Left colon (tissue), 2 donors: Measurements from ENCODE around the gene TRIO. TPM values are rescaled to one million over a fixed set of nuclear protein-coding genes. Genes with fewer than 3 reads are reported as not detected.
A peak's percentile ranks its signal among the peaks of the same experiment; 100 is the strongest.

Source experiments
- ATAC-seq: fragments of 200-7000 bp; cut with Tn5 transposase; one replicate; pipeline ENCODE4 v1.9.1; 2020; ENCODE audit warnings: mild to moderate bottlenecking, moderate library complexity
- DNase-seq, 2 donors: peaks; one replicate each; pipeline ENCODE4 v3.0.0-alpha.2; 2020
- intact Hi-C, 2 donors: fragments of 100-400 bp; cut with DNase I in 1 of 2; cut with micrococcal nuclease in 1 of 2; formaldehyde crosslinking; loops; one replicate each; pipeline versions ENCODE4 v1.11.2 to v1.14.0; 2022; cut with DNase I, micrococcal nuclease
- total RNA-seq, 2 donors: library from RNA; stranded (reverse); fragmentation: NEBNext Ultra II Directional; extraction: Animal tissue kit (Norgen Biotek cat#: 25700); gene quantifications; one replicate each; pipeline ENCODE4 v1.2.1, GENCODE V29; 2021
- donor health status: DM: no; HTN: no; CAD: no.
- donor health status: DM: yes; HTN: yes; CAD: no.

The TRIO gene
- total RNA-seq, 2 donors from 2014 or later: 140 to 181 TPM

GRCh38 chr5:14359069-14360043 lies 216.2 kb downstream of the TRIO start:
- no peak for ATAC-seq
- intact Hi-C loops: loop anchor here in 1 of 2 donors (10.0 kb wide), 1 partner anchor 355 kb away; no protein-coding TSS in a partner anchor
- DNase-seq: no peak

- intact Hi-C loops: no loop called here
- ATAC-seq: no peak
These were observed 219.3 kb downstream of the TRIO start for GRCh38 chr5:14362491-14362890.

GRCh38 chr5:14364096-14364495 lies 221.0 kb downstream of the TRIO start:
- DNase-seq (no peak), ATAC-seq (no peak)
- intact Hi-C loops: no loop called here

More at GRCh38 chr5:14362491-14362890, 219.3 kb downstream of the TRIO start:
- no peak for DNase-seq

- intact Hi-C loops: no loop called here
- ATAC-seq (peak; percentile 51), DNase-seq (peak in 1 of 2 donors; percentile 45)
These were observed 221.7 kb downstream of the TRIO start for GRCh38 chr5:14364576-14365472.

GRCh38 chr5:14365831-14366430 lies 222.8 kb downstream of the TRIO start:
- ATAC-seq: peak; percentile 65
- intact Hi-C loops: no loop called here
- DNase-seq: no peak

- DNase-seq (no peak), ATAC-seq (no peak)
- intact Hi-C loops: no loop called here
These were observed 223.6 kb downstream of the TRIO start for GRCh38 chr5:14366763-14367162.

GRCh38 chr5:14367364-14367763 lies 224.2 kb downstream of the TRIO start:
- intact Hi-C loops: no loop called here
- DNase-seq (no peak), ATAC-seq (no peak)

GRCh38 chr5:14369780-14370179 lies 226.6 kb downstream of the TRIO start:
- intact Hi-C loops: no loop called here
- no peak for ATAC-seq
- DNase-seq: no peak

GRCh38 chr5:14370386-14370785 lies 227.2 kb downstream of the TRIO start:
- DNase-seq: no peak
- intact Hi-C loops: no loop called here
- no peak for ATAC-seq

- ATAC-seq: no peak
- intact Hi-C loops: no loop called here
- no peak for DNase-seq
These were observed 230.5 kb downstream of the TRIO start for GRCh38 chr5:14373685-14374084.

- DNase-seq (no peak), ATAC-seq (no peak)
- intact Hi-C loops: no loop called here
These were observed 231.0 kb downstream of the TRIO start for GRCh38 chr5:14374100-14374499.

GRCh38 chr5:14376789-14377188 lies 233.6 kb downstream of the TRIO start:
- no peak for DNase-seq
- no peak for ATAC-seq
- intact Hi-C loops: no loop called here

GRCh38 chr5:14379739-14380497 lies 236.8 kb downstream of the TRIO start:
- ATAC-seq (no peak), DNase-seq (no peak)
- intact Hi-C loops: loop anchor here in 1 of 2 donors (10.0 kb wide), 1 partner anchor 395 kb away; no protein-coding TSS in a partner anchor

- intact Hi-C loops: loop anchor here in 1 of 2 donors (10.0 kb wide), 1 partner anchor 396 kb away; no protein-coding TSS in a partner anchor
- ATAC-seq: no peak
- DNase-seq: no peak
These were observed 237.6 kb downstream of the TRIO start for GRCh38 chr5:14380712-14381111.

GRCh38 chr5:14382640-14383039 lies 239.5 kb downstream of the TRIO start:
- ATAC-seq (no peak), DNase-seq (no peak)
- intact Hi-C loops: loop anchor here in 1 of 2 donors (10.0 kb wide), 1 partner anchor 398 kb away; no protein-coding TSS in a partner anchor

- ATAC-seq: no peak
- DNase-seq: no peak
- intact Hi-C loops: loop anchor here in 1 of 2 donors (10.0 kb wide), 1 partner anchor 399 kb away; no protein-coding TSS in a partner anchor
These were observed 240.8 kb downstream of the TRIO start for GRCh38 chr5:14383923-14384322.

GRCh38 chr5:14385019-14385418 lies 241.9 kb downstream of the TRIO start:
- no peak for ATAC-seq
- intact Hi-C loops: loop anchor here in 1 of 2 donors (10.0 kb wide), 1 partner anchor 400 kb away; no protein-coding TSS in a partner anchor
- no peak for DNase-seq
